Endodermal cell (in vitro differentiated cells): ENCODE data around the gene NCAM1. TPM values are rescaled to one million over a fixed set of nuclear protein-coding genes. Genes with fewer than 3 reads are reported as not detected.

Experiments used
- DNase-seq: peaks from one replicate; pipeline ENCODE4 v3.0.0-alpha.2; 2017
- H3K27ac ChIP-seq: 2 replicates; pipeline ENCODE4 v1.5.1; 2013; ENCODE audit warnings: mild to moderate bottlenecking, low read depth, low read length, moderate library complexity
- H3K27me3 ChIP-seq: 2 replicates; pipeline ENCODE4 v1.6.1; 2013; ENCODE audit warnings: mild to moderate bottlenecking, low read length, moderate library complexity; ENCODE audit not compliant: insufficient read depth, control insufficient read depth, poor library complexity, severe bottlenecking
- H3K36me3 ChIP-seq: 2 replicates; pipeline ENCODE4 v1.7.0; 2013; ENCODE audit warnings: mild to moderate bottlenecking, low read length, moderate library complexity; ENCODE audit not compliant: control insufficient read depth, insufficient read depth
- H3K4me1 ChIP-seq: one replicate; pipeline ENCODE4 v1.7.0; 2013; ENCODE audit warnings: low read length; ENCODE audit not compliant: control insufficient read depth, insufficient read depth
- H3K4me3 ChIP-seq: 2 replicates; pipeline ENCODE4 v1.5.1; 2013; ENCODE audit warnings: mild to moderate bottlenecking, low read length, moderate library complexity
- H3K9ac ChIP-seq: 2 replicates; pipeline ENCODE4 v1.6.1; 2013; ENCODE audit warnings: mild to moderate bottlenecking, low read length, moderate library complexity; ENCODE audit not compliant: poor library complexity, severe bottlenecking; ENCODE audit errors: extremely low read depth
- H3K9me3 ChIP-seq: 2 replicates; pipeline ENCODE4 v1.6.1; 2013; ENCODE audit warnings: mild to moderate bottlenecking, low read length, moderate library complexity; ENCODE audit not compliant: control insufficient read depth
- H3K27ac Mint-ChIP-seq: 2 replicates; pipeline ENCODE4 v1.8.0; 2020; ENCODE audit warnings: mixed read lengths
- H3K27me3 Mint-ChIP-seq: 2 replicates; pipeline ENCODE4 v1.8.0; 2021; ENCODE audit warnings: mild to moderate bottlenecking, mixed read lengths; ENCODE audit not compliant: insufficient read depth
- H3K36me3 Mint-ChIP-seq: 2 replicates; pipeline ENCODE4 v1.8.0; 2020; ENCODE audit warnings: low read depth, mixed read lengths
- H3K4me1 Mint-ChIP-seq: 2 replicates; pipeline ENCODE4 v1.8.0; 2020; ENCODE audit warnings: mixed read lengths
- H3K4me3 Mint-ChIP-seq: 2 replicates; pipeline ENCODE4 v1.8.0; 2020; ENCODE audit warnings: mild to moderate bottlenecking, moderate library complexity, mixed read lengths
- H3K9me3 Mint-ChIP-seq: 2 replicates; pipeline ENCODE4 v1.8.0; 2020; ENCODE audit warnings: mild to moderate bottlenecking, mixed read lengths
- CTCF ChIP-seq: fragments of 200-600 bp; sonication (generic); conservative IDR thresholded peaks from 2 replicates; pipeline ENCODE4 v1.5.0; 2021; ENCODE audit warnings: antibody characterized with exemption, mild to moderate bottlenecking
- WGBS, 2 experiments: methylation state at CpG; one replicate each; pipeline versions ENCODE4 v1.1.5 to v1.1.7; 2013; ENCODE audit warnings: missing lambda C conversion rate in 2 of 2, mixed read lengths in 1 of 2; ENCODE audit not compliant: insufficient coverage in 1 of 2, insufficient read length in 1 of 2; 5-methylcytosine and 5-hydroxymethylcytosine counted together
- total RNA-seq, 2 donors: library from RNA; stranded (reverse); fragmentation: NEBNext Ultra II Directional in 1 of 2; extraction: Animal tissue kit (Norgen Biotek cat#: 25700) in 1 of 2; gene quantifications; 2 replicates in 1 of 2; 3 replicates in 1 of 2; pipeline ENCODE4 v1.2.1, GENCODE V29; 2021

Gene NCAM1
- total RNA-seq, 2 donors from 2014 or later, result 1.6 to 2.9 TPM

GRCh38 chr11:112949781-112950575 lies 11.2 kb upstream of the NCAM1 start:
- peaks cover 59% of the 10 kb centered on the region for H3K27me3 Mint-ChIP-seq
- Histone ChIP-seq H3K27me3 (no peaks in the 10 kb centered on the region), H3K9ac (no peak overlapping the region), H3K4me3 (no peak overlapping the region), H3K9me3 (no peaks in the 10 kb centered on the region), H3K4me1 (no peaks in the 10 kb centered on the region), H3K27ac (no peak overlapping the region), H3K36me3 (no peaks in the 10 kb centered on the region)
- DNase-seq, result no peak
- H3K27ac Mint-ChIP-seq, result no peak overlapping the region
- 78 to 92% methylated on average over 1 to 6 of the region's 6 CpGs for WGBS, 2 experiments
- H3K4me1 Mint-ChIP-seq, result peaks cover 2% of the 10 kb centered on the region
- TF ChIP-seq CTCF, result no peak
- no peak overlapping the region for H3K4me3 Mint-ChIP-seq
- no peaks in the 10 kb centered on the region for H3K9me3 Mint-ChIP-seq
- H3K36me3 Mint-ChIP-seq, result no peaks in the 10 kb centered on the region

DNA sequence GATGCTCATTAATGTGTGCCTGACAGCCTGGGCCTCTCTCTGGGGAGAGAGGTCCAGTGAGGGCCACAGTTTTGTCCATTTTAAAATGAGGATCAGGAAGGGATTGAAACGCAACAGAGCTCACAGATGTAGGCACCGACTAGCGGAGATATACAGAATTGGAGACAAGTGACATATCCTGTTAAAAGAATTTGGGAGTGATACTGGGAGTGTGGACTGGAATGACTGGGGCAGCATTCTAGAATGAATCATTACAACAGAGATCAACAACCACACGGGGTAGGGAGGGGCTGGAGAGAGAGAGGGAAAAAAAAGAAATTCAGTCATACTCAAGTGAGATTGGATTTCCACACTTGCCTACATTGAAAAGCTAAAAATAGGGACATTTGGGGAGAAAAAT lies 2.5 kb upstream of the NCAM1 start:
- Histone ChIP-seq H3K27ac (no peak overlapping the region), H3K9ac (no peak overlapping the region), H3K36me3 (no peaks in the 10 kb centered on the region), H3K4me1 (no peaks in the 10 kb centered on the region), H3K27me3 (peaks cover 63% of the 10 kb centered on the region), H3K9me3 (no peaks in the 10 kb centered on the region), H3K4me3 (no peak overlapping the region)
- Mint-ChIP-seq H3K27me3 (peaks cover 81% of the 10 kb centered on the region), H3K4me3 (no peak overlapping the region), H3K36me3 (no peaks in the 10 kb centered on the region), H3K27ac (no peak overlapping the region), H3K4me1 (peaks cover 20% of the 10 kb centered on the region), H3K9me3 (no peaks in the 10 kb centered on the region)
- 83 to 90% methylated on average over 3 to 4 of the region's 4 CpGs for WGBS, 2 experiments
- TF ChIP-seq CTCF, result peak; percentile 38
- DNase-seq, result no peak

DNA sequence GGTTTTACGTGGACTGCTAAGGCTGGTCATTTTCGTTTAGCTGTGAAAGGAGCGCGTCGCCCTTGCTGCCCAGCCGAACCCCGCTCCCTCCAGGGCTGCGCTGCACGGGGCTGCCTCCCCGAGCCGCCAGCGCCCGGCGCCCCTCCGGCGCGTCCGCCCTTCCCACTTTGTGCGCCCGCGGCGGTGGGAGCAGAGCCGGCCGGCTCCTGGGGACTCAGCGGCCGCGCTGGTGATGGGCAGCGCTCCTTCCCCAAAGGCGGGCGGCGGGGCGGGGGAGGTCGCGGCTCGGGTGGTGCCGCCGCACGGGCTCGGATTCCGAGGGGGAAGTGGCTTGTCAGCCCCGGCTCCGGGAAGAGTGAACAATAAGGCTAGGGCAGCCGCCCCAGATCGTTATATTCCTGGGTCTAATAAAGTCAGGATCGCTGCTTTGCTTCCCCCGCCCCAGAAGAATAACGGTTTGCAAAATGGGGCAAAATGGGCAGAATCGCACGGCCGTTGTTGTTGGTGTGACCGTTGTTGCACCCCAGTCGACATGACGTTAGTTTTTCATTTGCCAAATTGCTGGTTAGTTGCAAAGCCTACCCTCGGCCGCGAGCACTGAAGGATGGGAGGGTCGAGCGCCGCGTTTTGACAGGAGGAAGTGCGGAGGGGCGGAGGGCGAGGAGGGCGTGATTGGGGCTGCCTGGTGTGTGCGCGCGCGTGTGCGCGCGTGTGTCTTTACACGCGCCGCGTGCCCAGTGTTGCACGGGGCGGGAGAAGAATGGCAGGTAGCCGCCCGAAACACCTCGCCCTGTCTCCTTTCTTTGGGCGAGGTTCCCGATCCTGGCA lies 745 bp downstream of the NCAM1 start:
- Histone ChIP-seq H3K4me3 (peak overlapping the region; percentile 89), H3K4me1 (peaks cover 1% of the 10 kb centered on the region), H3K27ac (peak overlapping the region; percentile 76), H3K36me3 (no peaks in the 10 kb centered on the region), H3K27me3 (peaks cover 69% of the 10 kb centered on the region), H3K9me3 (no peaks in the 10 kb centered on the region), H3K9ac (no peak overlapping the region)
- DNase-seq, result peak; percentile 66
- H3K4me1 Mint-ChIP-seq, result peaks cover 22% of the 10 kb centered on the region
- H3K36me3 Mint-ChIP-seq, result no peaks in the 10 kb centered on the region
- TF ChIP-seq CTCF, result no peak
- H3K4me3 Mint-ChIP-seq, result peak overlapping the region; percentile 73
- peaks cover 81% of the 10 kb centered on the region for H3K27me3 Mint-ChIP-seq
- 0 to 1% methylated on average over 34 to 82 of the region's 82 CpGs for WGBS, 2 experiments
- H3K9me3 Mint-ChIP-seq, result no peaks in the 10 kb centered on the region
- no peak overlapping the region for H3K27ac Mint-ChIP-seq
